ENCODE data around the gene NRL. TPM values are rescaled to one million over a fixed set of nuclear protein-coding genes. Genes with fewer than 3 reads are reported as not detected.

The NRL gene
- total and polyA plus RNA-seq, 12 donors = 2.2 to 20.2 (median 4.5) TPM

GRCh38 chr14:24116128-24116814 lies 1.5 kb upstream of the NRL start:
- no peak for DNase-seq
- Histone ChIP-seq H3K4me1 (replicated peaks in 1 of 2) (peaks cover 19% of the 10 kb centered on the region in 2 donors), H3K27ac (peak overlapping the region in 1 of 5 donors; percentile 97), H3K27me3 (no peaks in the 10 kb centered on the region), H3K9me3 (replicated peaks in 1 of 3) (no peaks in the 10 kb centered on the region), H3K36me3 (replicated peaks in 1 of 2) (peaks cover 0 to 47% of the 10 kb centered on the region in 2 donors), H3K4me3 (peak overlapping the region in 1 of 4 donors; percentile 81)
- TF ChIP-seq CTCF (IDR thresholded peaks at IDR 0.05) (no peak), POLR2A (IDR thresholded peaks at IDR 0.05) (no peak)
- 69 to 79% (median 74%) methylated on average over 6 of the region's 6 CpGs for WGBS, 4 donors
- intact Hi-C loops (cut with DNase I) = no loop called here

- intact Hi-C loops (cut with DNase I) = no loop called here
- peak in 1 of 7 donors; percentile 18 for DNase-seq
- H3K27ac ChIP-seq = peak overlapping the region in 4 of 5 donors; percentile 97 to 100 (median 98)
- H3K36me3 ChIP-seq (replicated peaks in 1 of 2) = peaks cover 0 to 40% of the 10 kb centered on the region in 2 donors
- 1 to 2% (median 2%) methylated on average over 9 to 14 of the region's 14 CpGs for WGBS, 4 donors
- no peaks in the 10 kb centered on the region for H3K9me3 ChIP-seq (replicated peaks in 1 of 3)
- H3K27me3 ChIP-seq = no peaks in the 10 kb centered on the region
- TF ChIP-seq POLR2A (IDR thresholded peaks at IDR 0.05) = no peak
- no peak for TF ChIP-seq CTCF (IDR thresholded peaks at IDR 0.05)
- peak overlapping the region in 3 of 4 donors; percentile 19 to 81 (median 55) for H3K4me3 ChIP-seq
- peaks cover 19% of the 10 kb centered on the region in 2 donors for H3K4me1 ChIP-seq (replicated peaks in 1 of 2)
Observed at GRCh38 chr14:24115422-24116127, 826 bp upstream of the NRL start.

- H3K4me1 ChIP-seq (replicated peaks in 1 of 2) = peaks cover 19 to 22% of the 10 kb centered on the region in 2 donors
- no peaks in the 10 kb centered on the region for H3K27me3 ChIP-seq
- TF ChIP-seq POLR2A (IDR thresholded peaks at IDR 0.05) (peak; percentile 63 to 89), CTCF (IDR thresholded peaks at IDR 0.05) (peak in 2 of 6 experiments; percentile 4 to 9)
- peak overlapping the region in 3 of 4 donors; percentile 51 to 81 (median 75) for H3K4me3 ChIP-seq
- DNase-seq = peak; percentile 91 to 98 (median 97)
- intact Hi-C loops (cut with DNase I) = no loop called here
- peaks cover 0 to 24% of the 10 kb centered on the region in 2 donors for H3K36me3 ChIP-seq (replicated peaks in 1 of 2)
- peak overlapping the region; percentile 97 to 100 (median 98) for H3K27ac ChIP-seq
- no peaks in the 10 kb centered on the region for H3K9me3 ChIP-seq (replicated peaks in 1 of 3)
- WGBS, 4 donors = 0% methylated on average over 29 to 42 of the region's 42 CpGs
Observed at GRCh38 chr14:24113801-24114531, 783 bp downstream of the NRL start.

- peaks cover 0 to 18% of the 10 kb centered on the region in 2 donors for H3K36me3 ChIP-seq (replicated peaks in 1 of 2)
- intact Hi-C loops (cut with DNase I) = no loop called here
- H3K4me3 ChIP-seq = peak overlapping the region in 3 of 4 donors; percentile 51 to 81 (median 75)
- peak overlapping the region; percentile 97 to 100 (median 98) for H3K27ac ChIP-seq
- H3K9me3 ChIP-seq (replicated peaks in 1 of 3) = no peaks in the 10 kb centered on the region
- peak in 1 of 7 donors; percentile 59 for DNase-seq
- 16 to 27% (median 19%) methylated on average over 11 to 15 of the region's 15 CpGs for WGBS, 4 donors
- peaks cover 19 to 28% of the 10 kb centered on the region in 2 donors for H3K4me1 ChIP-seq (replicated peaks in 1 of 2)
- TF ChIP-seq CTCF (IDR thresholded peaks at IDR 0.05) (no peak), POLR2A (IDR thresholded peaks at IDR 0.05) (no peak)
- H3K27me3 ChIP-seq = no peaks in the 10 kb centered on the region
Observed at GRCh38 chr14:24113379-24113800, 1.4 kb downstream of the NRL start.
